Esophagus squamous epithelium (tissue), 4 donors: Measurements from ENCODE around the gene GATA5.

ENCODE experiments used
- POLR2A ChIP-seq, 4 donors: fragments of 450-650 bp; IDR thresholded peaks; one replicate each; pipeline ENCODE4 v1.6.1; 2017; ENCODE audit warnings: antibody characterized with exemption in 4 of 4, mild to moderate bottlenecking in 4 of 4, moderate library complexity in 3 of 4
- TF ChIP-seq, protein P1 (sequence below), 6 experiments: fragments of 450-650 bp in 4 of 6; fragments of 200-600 bp in 2 of 6; sonication (generic) in 2 of 6; IDR thresholded peaks; one replicate each; pipeline ENCODE4 v1.5.1; 2016 to 2019; ENCODE audit warnings: antibody characterized with exemption in 6 of 6, mild to moderate bottlenecking in 4 of 6, moderate library complexity in 4 of 6

DNA sequence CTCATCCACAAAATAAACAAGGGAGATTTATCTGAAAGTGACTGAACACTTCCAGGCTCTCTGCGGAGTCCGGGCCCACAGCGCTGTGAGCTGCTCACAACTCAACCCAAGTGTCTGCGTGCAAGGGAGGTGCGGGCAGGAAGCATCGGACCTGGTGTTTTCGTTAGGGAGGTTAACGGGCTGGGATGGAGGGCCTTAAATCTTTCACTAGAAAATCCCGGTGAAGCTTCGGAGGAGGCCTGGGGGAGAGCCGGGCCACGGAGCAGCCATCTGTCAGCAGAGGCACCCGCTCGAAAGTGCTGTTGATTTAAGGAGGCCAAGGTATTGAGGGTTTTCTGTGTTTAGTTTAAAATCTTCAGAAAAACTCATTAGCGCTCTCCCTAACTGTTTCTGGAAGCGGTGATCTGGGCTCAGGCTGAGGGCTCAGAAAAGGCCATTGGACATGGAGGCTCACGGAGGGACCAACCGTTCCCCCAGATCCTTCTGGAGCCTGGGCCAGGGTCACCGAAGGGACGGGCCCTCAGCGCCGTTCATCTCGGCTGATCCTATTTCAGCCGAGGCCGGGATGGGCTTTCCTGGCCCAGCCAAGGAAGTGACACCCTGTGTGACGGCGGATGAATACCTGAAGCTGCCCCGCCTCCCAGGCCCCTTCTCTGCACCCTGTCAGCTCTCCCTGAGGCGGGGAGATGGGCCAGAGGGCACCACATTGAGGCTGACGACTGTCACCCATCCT, 20.7 kb downstream of the GATA5 start:
- TF ChIP-seq, protein P1, sequence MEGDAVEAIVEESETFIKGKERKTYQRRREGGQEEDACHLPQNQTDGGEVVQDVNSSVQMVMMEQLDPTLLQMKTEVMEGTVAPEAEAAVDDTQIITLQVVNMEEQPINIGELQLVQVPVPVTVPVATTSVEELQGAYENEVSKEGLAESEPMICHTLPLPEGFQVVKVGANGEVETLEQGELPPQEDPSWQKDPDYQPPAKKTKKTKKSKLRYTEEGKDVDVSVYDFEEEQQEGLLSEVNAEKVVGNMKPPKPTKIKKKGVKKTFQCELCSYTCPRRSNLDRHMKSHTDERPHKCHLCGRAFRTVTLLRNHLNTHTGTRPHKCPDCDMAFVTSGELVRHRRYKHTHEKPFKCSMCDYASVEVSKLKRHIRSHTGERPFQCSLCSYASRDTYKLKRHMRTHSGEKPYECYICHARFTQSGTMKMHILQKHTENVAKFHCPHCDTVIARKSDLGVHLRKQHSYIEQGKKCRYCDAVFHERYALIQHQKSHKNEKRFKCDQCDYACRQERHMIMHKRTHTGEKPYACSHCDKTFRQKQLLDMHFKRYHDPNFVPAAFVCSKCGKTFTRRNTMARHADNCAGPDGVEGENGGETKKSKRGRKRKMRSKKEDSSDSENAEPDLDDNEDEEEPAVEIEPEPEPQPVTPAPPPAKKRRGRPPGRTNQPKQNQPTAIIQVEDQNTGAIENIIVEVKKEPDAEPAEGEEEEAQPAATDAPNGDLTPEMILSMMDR (IDR thresholded peaks at IDR 0.05), result no peak
- no peak for TF ChIP-seq POLR2A (IDR thresholded peaks at IDR 0.05)
